ENCODE measurements around the gene TSPYL4.

- TF ChIP-seq CTCF (IDR thresholded peaks at IDR 0.05) (no peak), EZH2 (IDR thresholded peaks at IDR 0.05) (no peak)
Observed at GRCh38 chr6:116280933-116281316, 27.1 kb upstream of the TSPYL4 start.

Data from neural progenitor cell (in vitro differentiated cells).